Spleen (tissue), 7 donors: ENCODE measurements around the gene S100A6.
A peak's percentile ranks its signal among the peaks of the same experiment; 100 is the strongest.

Experiments
- POLR2A ChIP-seq, 3 donors: fragments of 450-650 bp; IDR thresholded peaks; one replicate each; pipeline ENCODE4 v1.5.1; 2017; ENCODE audit warnings: antibody characterized with exemption in 3 of 3, mild to moderate bottlenecking in 1 of 3
- TF ChIP-seq, protein P1 (sequence below), 11 experiments: fragments of 200-600 bp in 7 of 11; fragments of 450-650 bp in 4 of 11; sonication (generic) in 4 of 11; IDR thresholded peaks in 8 of 11; conservative IDR thresholded peaks in 3 of 11; 1 replicate in 7 of 11; 2 replicates in 4 of 11; pipeline versions ENCODE4 v1.4.0 to v1.8.0; 2016 to 2021; ENCODE audit warnings: antibody characterized with exemption in 11 of 11, inconsistent platforms in 4 of 11, mild to moderate bottlenecking in 1 of 11
- donor health status: DM: no; HTN: no; CAD: no; lungs with moderate emphysema.
- donor health status: DM: no; HTN: no; CAD: no.
- donor health status: DM: no; HTN: no; CAD: no.

- TF ChIP-seq, protein P1, sequence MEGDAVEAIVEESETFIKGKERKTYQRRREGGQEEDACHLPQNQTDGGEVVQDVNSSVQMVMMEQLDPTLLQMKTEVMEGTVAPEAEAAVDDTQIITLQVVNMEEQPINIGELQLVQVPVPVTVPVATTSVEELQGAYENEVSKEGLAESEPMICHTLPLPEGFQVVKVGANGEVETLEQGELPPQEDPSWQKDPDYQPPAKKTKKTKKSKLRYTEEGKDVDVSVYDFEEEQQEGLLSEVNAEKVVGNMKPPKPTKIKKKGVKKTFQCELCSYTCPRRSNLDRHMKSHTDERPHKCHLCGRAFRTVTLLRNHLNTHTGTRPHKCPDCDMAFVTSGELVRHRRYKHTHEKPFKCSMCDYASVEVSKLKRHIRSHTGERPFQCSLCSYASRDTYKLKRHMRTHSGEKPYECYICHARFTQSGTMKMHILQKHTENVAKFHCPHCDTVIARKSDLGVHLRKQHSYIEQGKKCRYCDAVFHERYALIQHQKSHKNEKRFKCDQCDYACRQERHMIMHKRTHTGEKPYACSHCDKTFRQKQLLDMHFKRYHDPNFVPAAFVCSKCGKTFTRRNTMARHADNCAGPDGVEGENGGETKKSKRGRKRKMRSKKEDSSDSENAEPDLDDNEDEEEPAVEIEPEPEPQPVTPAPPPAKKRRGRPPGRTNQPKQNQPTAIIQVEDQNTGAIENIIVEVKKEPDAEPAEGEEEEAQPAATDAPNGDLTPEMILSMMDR (IDR thresholded peaks at IDR 0.05 in 8 of 11, conservative IDR thresholded peaks at IDR 0.05 in 3 of 11): peak; percentile 71 to 96 (median 88)
- no peak for TF ChIP-seq POLR2A (IDR thresholded peaks at IDR 0.05)
These were observed 40.7 kb downstream of the S100A6 start for GRCh38 chr1:153494976-153495535.
